Stimulated activated CD8-positive, alpha-beta memory T cell treated with anti-CD3 and anti-CD28 coated beads, Interleukin-2, amount 100 ng/mL, for 48 hours (primary cell): Measurements from ENCODE around the gene MOB3B.

Experiments
- DNase-seq, 2 donors: peaks; one replicate each; pipeline ENCODE4 v3.0.0-alpha.2; 2020; ENCODE audit warnings: low read depth in 2 of 2

Gene MOB3B

DNA sequence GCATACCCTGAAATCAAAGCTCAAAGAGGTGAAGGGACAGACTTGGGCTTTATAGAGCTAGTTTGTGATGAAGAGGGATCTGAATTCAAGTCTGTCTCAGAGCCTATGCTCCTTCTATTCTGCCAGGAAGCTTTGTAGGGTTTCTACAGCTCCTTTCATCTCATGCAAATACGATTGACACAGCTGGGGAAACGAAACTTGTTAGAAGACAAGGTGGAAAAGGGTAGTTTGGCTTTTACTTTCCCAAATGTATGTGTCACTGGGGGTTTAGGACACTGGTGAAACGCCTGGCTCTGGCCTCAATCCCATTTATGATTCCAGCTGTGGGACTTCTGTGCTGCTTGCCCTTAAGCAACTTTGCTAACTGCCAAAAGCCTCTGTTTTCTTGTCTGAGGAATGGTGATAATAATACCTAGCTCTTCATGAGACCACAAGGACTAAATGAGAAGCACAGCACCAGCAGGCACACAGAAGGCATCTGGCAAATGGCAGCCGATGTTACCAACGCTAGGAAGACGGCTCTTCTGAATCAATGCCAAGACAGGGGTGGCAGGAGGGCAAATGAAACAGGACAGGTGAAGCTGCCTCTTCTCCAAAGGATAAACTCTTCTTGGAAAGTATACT, 162.3 kb downstream of the MOB3B start:
- no peak for DNase-seq

DNA sequence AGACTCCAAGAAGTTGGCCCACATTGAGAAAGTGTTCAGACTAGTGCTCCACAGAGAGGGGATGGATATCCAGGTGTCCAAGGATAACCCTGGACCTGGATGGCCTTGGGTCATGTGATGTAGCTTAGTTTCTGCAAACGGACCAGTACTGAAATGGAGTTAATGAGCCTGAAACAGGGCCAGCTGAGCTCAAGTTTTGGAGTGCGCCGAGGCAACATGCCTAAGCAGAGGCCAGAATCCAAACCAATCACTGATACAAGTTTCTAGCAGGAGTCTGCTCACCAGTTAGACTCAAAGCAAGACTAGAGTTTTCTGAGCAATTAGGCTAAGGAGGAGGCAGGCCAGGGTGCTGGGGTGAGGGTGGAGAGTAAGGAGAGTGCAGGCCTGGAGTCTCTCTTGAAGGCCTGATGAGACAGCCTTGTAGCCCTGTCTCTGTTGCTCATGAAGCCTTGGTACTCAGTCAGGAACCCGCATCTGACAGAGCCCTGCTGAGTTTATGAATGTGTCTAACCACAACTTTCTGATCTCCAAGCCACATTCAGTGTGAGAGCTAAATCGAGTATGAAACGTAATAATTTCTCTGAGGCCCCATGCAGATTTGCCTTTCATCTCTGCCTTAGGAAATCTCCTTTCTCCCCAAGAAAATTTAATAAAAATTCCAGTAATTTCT, 163.8 kb downstream of the MOB3B start:
- peak; percentile 8 to 23 for DNase-seq

DNA sequence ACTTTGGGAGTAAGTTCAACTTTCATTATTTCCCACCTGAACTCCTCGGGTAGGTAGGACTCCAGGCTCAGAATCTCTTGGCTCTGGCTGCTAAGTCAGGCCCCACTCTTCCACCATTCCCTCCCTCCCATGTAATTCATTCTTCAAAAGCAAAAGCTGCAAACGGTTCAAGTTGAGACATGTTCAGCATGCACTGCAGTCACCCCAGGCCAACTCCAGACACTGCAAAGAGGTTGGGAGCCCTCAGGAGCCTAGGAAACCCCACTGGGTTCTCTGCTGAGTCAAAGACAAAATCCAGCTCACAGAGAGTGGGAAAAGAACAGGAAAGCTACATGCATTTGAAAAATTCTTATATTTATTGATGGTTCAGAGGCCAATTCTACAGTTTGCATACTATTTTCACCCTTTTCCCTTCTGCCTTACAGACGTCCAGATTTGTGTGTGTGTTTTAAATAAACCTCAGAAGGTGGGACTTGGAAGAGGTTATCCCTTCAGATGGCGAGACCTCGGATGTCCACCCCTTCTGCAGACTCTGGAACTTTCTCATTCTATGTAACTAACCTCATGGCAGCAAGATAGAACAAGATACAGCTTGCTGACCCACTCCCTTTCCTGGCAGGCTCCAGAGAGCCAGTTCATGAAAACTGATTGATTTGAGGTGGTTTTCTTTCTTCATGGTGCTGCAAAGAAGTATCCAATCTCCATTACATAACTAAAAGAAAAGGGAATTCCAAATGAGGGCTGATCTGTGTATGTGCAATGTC, 167.0 kb downstream of the MOB3B start:
- DNase-seq: no peak

DNA sequence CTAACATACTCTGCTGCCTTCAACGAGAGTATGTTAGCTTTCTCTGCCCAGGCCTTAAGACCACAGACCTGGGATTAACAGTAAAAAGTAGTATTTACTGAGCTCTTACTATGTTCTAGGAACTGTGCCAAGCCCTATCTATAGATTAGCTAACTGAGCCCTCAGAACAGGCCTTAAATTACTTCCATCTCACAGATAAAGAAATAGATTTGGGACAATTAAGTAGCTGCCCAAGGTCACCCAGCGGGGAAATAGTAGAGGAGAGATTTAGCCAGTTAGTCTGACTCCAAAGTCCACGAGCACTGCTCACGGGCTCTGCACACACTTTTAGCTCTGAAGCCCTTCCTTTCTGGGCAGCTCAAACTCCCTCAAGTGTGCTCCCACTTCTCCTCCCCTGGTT, 168.1 kb downstream of the MOB3B start:
- DNase-seq: no peak

DNA sequence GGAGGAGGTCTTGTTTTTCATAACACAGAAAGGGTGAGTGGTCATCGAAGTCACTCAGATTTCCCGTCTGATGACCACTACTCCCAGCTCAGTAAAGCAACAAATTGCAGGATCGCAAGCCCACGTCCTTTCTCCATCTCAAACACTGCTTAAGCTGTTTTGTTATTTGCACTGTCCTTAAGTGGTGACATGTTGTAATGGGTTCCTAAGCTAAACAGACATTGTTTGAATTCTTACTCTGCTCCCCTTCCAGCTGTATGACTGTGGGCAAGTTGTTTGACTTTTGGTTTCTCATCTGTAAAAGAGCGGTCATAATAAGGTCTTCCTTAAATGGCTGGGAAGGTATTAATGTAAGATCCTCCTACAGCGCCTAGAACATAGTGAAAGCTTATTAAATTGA, 169.9 kb downstream of the MOB3B start:
- DNase-seq: no peak

DNA sequence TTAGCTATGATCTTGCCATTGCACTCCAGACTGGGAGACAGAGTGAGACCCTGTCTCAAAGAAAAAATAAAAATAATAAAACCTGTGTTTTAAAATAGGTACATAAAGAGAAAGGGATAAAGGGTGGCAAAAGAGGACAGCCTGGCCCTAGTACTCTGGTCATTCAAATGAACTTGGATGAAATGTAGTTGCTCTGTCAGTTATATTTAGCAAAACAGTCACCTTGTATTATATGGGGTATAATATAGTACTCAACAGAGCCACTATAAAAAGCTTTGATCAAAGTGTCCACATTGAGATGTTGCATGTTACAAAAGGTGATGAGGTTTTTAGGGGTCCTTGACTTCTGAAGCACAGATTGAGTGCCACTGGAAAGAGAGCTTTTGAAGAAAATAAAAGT, 171.6 kb downstream of the MOB3B start:
- no peak for DNase-seq

DNA sequence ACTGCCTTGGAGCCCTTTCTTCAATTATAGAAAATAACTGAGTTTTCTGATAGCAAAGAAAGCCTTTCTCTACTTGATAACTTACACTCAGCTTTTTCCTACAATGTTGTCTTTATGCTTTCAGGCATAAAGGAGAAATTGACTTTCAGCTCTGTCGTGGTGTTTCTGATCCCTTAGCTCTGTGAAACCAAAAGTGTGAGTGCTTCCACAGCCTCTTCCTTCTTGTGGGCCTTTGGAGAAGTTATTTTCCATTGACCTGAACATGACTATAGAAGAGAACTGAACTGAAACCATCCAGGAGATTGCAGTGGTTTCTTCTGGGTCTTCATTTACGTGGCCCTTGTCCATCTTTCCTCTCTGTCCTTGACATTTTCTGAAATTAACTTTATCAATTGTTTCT, 173.2 kb downstream of the MOB3B start:
- DNase-seq: no peak

DNA sequence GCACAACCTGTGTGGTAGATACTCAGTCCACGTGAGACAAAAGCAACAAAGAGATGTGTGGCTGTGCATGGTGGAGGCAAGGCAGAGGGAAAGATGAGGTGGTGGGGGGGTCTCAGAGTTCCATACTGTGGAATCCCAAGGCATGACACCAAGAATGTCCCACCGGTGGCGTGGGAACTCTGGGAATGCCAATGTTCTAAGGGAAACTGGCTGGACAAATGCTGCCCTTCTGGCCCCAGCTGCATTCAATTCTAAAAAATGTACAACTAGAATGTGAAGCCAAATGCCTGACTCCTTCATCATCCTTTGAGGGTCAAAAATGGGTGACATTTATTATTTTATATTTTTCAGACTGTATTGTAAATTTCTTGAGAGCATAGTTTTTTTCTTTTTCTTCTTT, 174.4 kb downstream of the MOB3B start:
- DNase-seq: no peak

DNA sequence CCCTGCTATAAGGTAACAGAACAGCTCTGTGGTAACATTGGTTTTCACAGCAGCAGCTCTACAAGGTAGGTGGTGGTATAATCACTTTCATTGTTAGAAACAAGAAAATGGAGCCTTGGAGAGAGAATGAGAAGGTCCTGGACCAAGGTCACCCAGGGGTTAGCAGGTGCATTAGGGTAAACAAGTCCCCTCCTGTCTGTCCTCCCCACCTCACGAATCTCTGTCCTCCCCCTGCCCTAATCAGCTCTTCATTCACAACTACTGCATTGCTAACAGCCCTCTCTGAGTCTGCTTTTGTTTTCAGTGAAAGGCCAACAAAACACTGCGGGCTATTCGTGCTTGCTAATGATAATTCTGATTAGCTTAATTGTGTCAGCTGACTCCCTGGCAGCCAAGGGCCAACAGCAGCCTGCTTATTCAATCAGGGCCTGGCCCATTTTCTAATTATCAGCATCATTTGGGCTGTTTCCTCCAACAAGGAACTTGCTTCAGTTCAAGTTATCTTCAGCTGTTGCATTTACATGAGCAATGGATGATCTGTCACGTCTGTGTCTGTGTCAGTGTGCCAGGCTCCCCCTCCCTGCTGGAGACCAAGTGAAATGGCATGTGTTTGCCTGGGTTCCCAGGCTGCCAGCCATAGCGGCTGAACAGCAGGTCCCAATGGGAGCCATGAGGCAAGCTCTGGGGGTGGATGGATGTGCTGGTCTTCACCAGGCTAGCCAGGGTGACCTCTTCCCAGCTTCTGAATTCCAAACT, 176.0 kb downstream of the MOB3B start:
- no peak for DNase-seq

DNA sequence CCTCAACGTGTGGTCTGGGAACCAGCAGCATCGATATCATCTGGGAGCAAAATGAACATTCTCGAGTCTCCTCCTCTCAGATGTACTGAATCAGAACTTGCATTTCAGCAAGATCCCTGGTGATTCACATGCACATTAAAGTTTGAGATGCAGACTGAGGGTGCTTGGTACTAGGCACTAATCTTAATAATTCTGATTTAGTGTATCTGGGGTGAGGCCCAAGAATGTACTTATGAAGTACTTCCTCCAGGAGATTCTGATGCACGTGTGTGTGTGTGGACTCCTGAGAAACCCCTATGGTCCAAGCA, 176.5 kb downstream of the MOB3B start:
- no peak for DNase-seq

DNA sequence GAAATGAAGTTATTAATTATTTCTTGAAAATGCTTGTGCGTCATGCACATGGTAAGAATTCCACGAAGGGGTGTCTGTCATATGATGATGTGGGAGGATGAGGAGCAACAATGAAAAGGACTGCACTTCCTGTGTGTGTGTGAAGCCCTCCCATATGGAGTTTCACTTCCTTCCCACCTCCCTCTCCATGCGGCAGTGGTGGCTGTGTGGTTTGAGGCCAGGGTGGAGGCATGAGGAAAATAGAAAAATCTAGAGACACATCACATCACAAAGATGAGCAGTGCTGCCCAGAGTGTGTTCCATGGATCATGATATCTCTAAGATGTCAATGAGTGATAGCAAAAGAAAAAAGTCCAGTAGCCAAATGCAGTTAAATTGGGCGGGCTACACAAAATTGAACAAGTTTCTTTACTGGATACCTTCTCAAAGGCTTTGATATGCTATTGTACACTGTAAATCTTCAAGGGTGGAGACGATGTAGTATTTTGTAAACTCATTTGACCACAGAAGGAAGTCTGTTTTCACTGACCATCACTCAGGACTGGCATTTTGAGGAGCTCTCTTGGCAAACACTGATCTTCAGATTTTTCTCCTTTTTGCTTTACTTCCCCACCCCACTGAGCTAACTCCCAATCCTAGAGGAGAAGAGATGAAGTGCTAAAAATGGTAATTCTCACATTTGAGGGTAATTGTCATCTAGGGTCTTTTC, 177.0 kb downstream of the MOB3B start:
- no peak for DNase-seq

DNA sequence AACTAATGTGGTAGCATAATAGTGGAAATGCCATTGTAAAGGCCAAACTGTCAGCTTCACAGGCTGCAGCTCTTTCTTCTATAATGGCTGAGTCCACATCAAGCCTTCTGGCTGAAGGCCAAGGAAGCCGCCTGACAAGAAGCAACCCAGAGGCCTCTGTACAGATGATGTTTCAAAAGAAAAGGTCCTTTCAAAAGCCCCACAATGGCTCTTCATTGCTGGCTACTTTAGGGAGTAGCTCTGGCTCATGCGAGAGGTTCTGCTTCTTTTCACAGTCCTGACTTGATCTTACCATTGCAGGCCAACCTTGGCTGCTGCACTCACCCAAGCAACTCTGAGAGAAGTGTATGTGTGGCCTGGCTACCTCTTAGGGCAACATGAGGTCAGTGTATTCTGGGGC, 178.2 kb downstream of the MOB3B start:
- no peak for DNase-seq

DNA sequence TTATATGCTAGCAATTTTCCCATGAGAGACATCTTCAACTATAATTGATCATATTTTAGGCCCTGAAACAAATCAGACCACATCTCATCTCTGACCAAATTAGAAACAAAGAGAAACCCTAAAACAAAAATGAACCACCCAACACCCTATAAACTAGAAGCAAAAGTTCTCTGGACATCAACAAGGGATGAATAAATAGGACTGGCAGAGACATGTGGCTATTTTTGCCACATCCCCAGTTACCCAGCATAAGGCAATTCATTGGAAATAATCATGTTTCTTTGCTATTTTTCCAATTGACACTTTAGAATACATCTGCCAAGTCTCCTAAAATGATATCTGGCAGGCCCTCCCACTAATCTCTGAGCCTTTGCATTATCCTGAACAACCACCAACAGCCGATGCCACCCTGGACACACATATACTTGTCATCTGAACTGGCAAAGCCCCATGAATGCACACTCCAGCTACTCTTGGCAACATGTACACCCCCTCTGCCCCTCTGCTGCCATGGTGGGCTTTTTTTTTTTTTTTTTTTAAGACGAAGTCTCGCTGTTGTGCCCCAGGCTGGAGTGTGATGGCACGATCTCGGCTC, 179.1 kb downstream of the MOB3B start:
- no peak for DNase-seq

DNA sequence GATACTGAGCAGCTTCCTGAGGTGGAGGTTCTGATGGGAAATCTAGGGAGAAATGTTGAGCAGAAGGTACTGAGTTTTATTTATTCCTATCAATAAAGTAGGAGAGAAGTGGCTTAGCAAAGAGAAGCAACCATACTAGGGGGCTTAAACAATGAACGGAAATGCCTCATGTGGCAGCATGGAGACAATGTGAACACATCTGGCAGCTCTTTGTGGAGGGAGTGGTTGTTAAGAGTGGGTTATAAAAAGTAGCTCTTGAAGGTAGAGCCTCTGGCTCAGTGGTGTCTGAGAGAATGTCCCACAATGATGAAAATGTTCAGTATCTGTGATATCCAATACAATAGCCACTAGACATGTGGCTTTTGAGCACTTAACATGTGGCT, 179.9 kb downstream of the MOB3B start:
- no peak for DNase-seq

DNA sequence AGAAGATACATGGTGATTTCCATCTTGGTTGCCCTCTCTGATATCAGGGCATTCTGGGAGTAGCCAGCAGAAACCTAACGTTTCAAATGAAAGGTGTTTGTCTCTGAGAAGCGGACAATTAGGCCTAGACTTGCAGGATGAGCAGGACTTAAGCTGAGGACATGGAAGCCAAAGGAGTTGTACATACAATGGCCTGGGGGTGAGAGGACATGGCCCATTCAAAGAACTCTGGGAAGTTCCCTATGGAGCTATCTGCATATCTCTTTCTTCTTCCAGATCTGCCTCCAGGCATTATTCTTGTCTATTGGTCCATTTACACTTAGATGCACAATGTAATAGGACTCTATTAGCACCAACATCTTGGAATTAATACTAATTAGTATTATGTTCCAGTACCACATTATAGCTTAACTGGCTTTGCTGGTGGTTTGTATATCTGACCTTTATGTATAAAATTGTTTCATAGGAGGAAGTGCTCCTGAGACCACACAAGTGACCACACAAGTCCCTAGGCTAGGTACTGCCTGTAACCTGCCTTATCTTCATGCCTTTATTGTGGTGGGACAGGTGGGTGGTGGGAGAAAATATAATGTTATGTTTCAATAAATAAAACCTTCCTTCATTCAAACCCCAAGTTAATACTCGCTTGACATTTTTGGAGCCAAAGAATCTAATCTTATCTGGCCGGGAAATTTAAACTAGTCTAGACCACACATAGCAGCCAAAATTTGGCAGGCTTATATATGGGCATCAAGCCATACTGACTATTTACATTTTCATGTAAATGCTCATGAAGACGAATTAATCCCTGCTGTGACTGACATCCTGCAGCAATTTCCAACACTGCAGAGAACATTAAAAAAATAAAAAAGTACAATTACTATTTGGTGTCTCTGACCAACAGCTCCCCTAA, 180.6 kb downstream of the MOB3B start:
- DNase-seq: no peak

DNA sequence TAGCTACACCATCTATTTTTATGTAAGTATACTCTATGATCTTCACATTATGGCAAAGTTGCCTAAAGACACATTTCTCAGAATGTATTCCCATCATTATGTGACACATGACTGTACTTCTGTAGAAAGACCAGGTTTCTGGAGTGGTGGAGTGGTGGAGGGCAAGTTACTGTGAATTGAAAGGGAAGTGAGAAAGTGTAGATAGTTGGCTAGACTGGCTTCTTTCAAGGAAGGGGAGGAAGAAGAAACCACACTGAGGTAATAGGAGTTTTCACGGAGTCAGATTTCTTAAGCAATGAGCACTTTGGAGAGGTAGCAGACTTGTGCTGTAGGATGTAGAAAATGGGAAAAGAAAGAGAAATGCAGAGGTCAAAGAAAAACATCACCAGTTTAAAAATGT, 181.7 kb downstream of the MOB3B start:
- no peak for DNase-seq

DNA sequence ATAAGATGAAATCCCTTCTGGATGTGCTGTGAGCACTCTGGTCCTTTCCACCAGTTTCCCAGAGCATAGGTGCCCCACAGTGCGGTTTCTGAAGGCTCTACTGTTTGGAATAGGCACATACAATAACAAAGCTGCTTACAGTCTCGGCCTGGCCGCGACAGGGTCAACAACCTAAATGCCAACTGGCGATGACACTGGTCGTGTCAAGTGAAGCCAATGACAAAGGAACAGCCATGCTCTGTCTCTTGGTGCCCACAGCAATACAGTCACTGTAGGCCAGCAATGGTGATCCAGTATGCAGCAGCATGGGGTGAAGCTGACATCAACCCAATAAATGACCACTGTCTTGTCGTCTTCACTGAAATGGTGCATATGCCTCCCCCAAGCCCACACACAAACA, 184.8 kb downstream of the MOB3B start:
- DNase-seq: no peak

DNA sequence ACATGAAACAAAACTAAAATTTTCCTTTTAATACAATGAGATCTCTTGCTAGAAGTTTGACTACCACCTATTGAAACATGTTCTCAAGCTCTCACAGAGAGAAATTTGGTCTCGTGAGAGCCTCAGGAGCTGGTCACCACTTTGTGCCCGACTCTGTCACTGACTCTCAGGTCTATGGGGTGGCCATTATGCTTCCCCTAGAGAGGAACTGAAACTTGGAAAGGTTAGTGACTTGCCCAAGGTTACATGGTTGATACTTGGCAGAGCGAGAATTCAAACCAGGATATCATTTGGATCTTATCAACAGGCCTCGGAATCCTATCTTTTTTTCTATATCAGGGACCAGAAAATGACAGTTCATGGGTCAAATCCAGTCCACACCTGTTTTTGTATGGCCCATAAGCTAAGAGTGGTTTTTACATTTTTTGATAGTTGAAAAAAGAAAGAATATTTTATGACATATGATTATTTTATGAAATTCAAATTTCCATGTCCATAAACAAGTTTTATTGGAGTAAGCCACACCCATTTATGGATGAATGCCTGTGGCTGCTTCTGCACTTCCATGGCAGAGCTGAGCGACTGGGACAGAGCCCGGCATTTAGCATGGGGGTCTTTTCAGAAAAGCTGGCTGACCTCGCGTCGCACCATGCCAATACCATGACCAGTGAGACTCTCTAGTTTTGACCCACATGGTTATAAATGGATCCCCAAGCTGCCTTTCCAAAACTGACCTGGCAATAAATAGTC, 187.9 kb downstream of the MOB3B start:
- no peak for DNase-seq

DNA sequence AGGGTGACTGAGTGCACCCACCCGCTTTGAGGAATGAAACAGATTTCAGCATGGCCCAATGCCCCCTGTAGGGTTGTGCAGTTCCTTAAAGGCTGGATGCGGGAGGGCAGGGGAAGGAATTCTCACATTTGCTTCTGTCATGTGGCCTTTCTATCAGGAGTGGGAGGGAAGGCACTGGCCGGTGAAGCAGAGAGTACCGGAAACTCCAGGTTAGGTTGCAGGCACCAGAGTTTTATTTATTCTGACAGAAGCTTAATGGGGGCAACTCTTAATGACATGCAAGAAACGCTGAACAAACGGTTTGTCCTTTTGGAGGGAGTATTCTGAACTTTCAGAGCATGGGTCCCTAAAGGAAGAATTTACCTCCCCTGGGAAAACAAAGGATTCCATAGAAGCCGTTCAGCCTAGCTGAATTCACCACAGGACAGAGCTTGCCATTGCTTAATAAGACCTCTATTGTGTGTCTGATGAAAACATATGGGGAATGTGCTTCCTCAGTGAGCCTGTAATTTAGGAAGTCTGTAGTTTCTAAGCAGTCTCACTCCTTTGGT, 188.6 kb downstream of the MOB3B start:
- no peak for DNase-seq

DNA sequence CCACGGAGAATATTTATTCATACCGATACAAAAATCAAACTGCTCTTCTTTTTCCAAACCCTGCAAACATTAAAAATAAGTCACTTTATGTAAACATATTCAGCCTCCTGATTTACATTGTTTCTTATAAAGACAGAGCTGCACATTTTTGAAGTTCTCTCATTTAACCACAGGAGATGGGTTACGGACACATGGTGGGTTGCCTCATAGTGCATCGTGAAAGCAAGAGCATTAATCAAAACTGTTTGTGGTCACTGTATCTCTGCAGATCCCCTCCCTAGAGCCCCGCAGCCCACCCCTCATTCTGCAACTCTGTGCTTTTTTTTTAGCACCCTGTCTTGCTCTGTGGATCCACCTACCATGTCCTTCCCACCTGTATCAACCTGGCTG, 189.3 kb downstream of the MOB3B start:
- DNase-seq: no peak
